HepG2 (cell line): ENCODE results near the gene RACGAP1. TPM values are rescaled to one million over a fixed set of nuclear protein-coding genes. Genes with fewer than 3 reads are reported as not detected.

Experiments used
- HNRNPLL ChIP-seq: fragments of 200-400 bp; formaldehyde crosslinking; IDR thresholded peaks from 2 replicates; pipeline ENCODE4 v1.6.1; 2017; ENCODE audit warnings: mild to moderate bottlenecking, low read depth, low read length; ENCODE audit not compliant: poor library complexity, severe bottlenecking
- KDM2A ChIP-seq: sonication (generic); formaldehyde crosslinking; IDR thresholded peaks from 2 replicates; pipeline ENCODE4 v1.4.0; 2020; ENCODE audit warnings: low read depth, missing genetic modification reagents, borderline replicate concordance
- RNF2 ChIP-seq: fragments of 450-650 bp; conservative IDR thresholded peaks from 2 replicates; pipeline ENCODE4 v1.6.1; 2016; ENCODE audit warnings: low read depth
- SMAD3 ChIP-seq: sonication (generic); formaldehyde crosslinking; IDR thresholded peaks from 2 replicates; pipeline ENCODE4 v1.4.0; 2020; ENCODE audit warnings: missing genetic modification reagents
- SP5 ChIP-seq: IDR thresholded peaks from 2 replicates; pipeline ENCODE4 v1.6.1; 2016; ENCODE audit warnings: low read depth, borderline replicate concordance
- YY1 ChIP-seq: IDR thresholded peaks from 2 replicates; pipeline ENCODE4 v1.6.1; 2011; ENCODE audit warnings: low read length, low read depth, moderate library complexity, mild to moderate bottlenecking; ENCODE audit not compliant: insufficient read depth, insufficient replicate concordance
- ZMYM2 ChIP-seq: sonication (generic); formaldehyde crosslinking; IDR thresholded peaks from 2 replicates; pipeline ENCODE4 v1.8.0; 2022; ENCODE audit warnings: mild to moderate bottlenecking, missing genetic modification reagents
- ZNF260 ChIP-seq: sonication (generic); formaldehyde crosslinking; IDR thresholded peaks from 2 replicates; pipeline ENCODE4 v1.4.0; 2020; ENCODE audit warnings: missing genetic modification reagents, low read depth, mild to moderate bottlenecking, borderline replicate concordance
- ZNF44 ChIP-seq: sonication (generic); formaldehyde crosslinking; IDR thresholded peaks from 2 replicates; pipeline ENCODE4 v1.5.1; 2020; ENCODE audit warnings: mild to moderate bottlenecking, missing genetic modification reagents
- ZNF768 ChIP-seq: sonication (generic); formaldehyde crosslinking; IDR thresholded peaks from 2 replicates; pipeline ENCODE4 v1.4.0; 2020; ENCODE audit warnings: missing genetic modification reagents
- ZZZ3 ChIP-seq: sonication (generic); formaldehyde crosslinking; IDR thresholded peaks from 2 replicates; pipeline ENCODE4 v1.4.0; 2020; ENCODE audit warnings: missing genetic modification reagents, mild to moderate bottlenecking, borderline replicate concordance
- polyA plus RNA-seq, 8 experiments: library from polyadenylated mRNA; depleted of rRNA in 3 of 8; stranded (reverse) in 7 of 8; unstranded in 1 of 8; fragments of >200 nt; fragmentation: Illumina TruSeq in 4 of 8; extraction: Trizol in 4 of 8; gene quantifications; 2 replicates each; pipeline versions ENCODE4 v1.2.1 to v1.2.3, GENCODE V29; 2011 to 2016; ENCODE audit warnings: low read depth in 4 of 8, missing spikeins in 1 of 8, mixed read lengths in 1 of 8; ENCODE audit not compliant: insufficient read depth in 1 of 8
- total RNA-seq, 5 experiments: library from RNA; depleted of rRNA; stranded (reverse); fragments of >200 nt; fragmentation: Illumina TruSeq; extraction: Trizol; gene quantifications; 2 replicates each; pipeline ENCODE4 v1.2.3, GENCODE V29; 2016; ENCODE audit warnings: low read depth in 1 of 5
- TF ChIP-seq, protein P1 (sequence below): sonication (generic); formaldehyde crosslinking; IDR thresholded peaks from 2 replicates; pipeline ENCODE4 v1.4.0; 2020; ENCODE audit warnings: mild to moderate bottlenecking, missing genetic modification reagents
- TF ChIP-seq, protein P2 (sequence below): sonication (generic); formaldehyde crosslinking; IDR thresholded peaks from 2 replicates; pipeline ENCODE4 v1.9.0; 2021; ENCODE audit warnings: missing genetic modification reagents, borderline replicate concordance
- TF ChIP-seq, protein P3 (sequence below): sonication (generic); formaldehyde crosslinking; IDR thresholded peaks from 2 replicates; pipeline ENCODE4 v1.5.1; 2020; ENCODE audit warnings: missing genetic modification reagents, mild to moderate bottlenecking, borderline replicate concordance
- TF ChIP-seq, protein P4 (sequence below): sonication (generic); formaldehyde crosslinking; conservative IDR thresholded peaks from 2 replicates; pipeline ENCODE4 v1.4.0; 2020; ENCODE audit warnings: missing genetic modification reagents
- TF ChIP-seq, protein P5 (sequence below): sonication (generic); formaldehyde crosslinking; IDR thresholded peaks from 2 replicates; pipeline ENCODE4 v1.4.0; 2020; ENCODE audit warnings: missing genetic modification reagents

The RACGAP1 gene
- total and polyA plus RNA-seq, 2 of the 13 experiments (the other 11 are each of a cell fraction or from before 2014, with no cell fraction given): 16.7 to 57.9 TPM

DNA sequence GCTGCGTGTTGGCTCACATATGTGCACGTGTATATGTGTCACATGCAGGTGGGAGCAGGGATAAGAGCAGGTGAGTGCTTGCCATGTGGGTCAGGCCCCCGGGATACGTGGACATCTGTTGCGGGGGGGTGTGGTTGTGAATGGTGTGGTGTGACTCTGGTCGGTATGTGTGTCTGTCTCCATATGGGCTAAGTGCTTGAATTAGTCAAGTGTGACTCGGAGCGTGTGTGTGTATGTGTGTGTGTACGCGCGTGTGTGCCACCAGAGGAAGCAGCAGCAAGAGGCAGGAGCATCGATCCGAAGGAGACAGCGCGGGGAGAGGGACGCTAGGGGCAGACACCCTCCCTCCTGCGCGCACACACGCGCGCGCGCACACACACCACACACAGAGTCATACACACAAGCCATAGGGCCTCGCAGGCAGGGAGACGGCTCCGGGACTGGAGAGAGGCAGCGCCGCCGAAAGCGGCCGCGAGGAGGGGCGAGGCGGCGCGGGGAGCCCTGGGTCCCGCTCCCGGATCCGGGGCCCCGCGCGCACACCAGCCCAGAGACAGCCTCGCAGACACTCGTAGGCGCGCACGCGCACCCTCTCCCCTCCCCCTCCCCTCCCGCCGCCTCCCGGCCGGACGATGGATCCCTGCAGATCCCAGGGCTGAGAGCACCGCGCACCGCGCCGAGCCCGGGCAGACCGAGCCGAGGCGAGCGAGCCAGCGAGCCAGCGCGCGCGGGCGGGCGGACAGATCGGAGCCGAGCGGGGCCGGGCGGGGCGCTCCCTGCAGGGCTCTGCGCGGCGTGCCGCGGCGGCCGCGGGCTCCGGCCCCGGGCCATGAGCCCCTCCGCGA is 31.9 kb upstream of the RACGAP1 start, which contains the start of gene ASIC1 (continued):
- TF ChIP-seq, protein P1, sequence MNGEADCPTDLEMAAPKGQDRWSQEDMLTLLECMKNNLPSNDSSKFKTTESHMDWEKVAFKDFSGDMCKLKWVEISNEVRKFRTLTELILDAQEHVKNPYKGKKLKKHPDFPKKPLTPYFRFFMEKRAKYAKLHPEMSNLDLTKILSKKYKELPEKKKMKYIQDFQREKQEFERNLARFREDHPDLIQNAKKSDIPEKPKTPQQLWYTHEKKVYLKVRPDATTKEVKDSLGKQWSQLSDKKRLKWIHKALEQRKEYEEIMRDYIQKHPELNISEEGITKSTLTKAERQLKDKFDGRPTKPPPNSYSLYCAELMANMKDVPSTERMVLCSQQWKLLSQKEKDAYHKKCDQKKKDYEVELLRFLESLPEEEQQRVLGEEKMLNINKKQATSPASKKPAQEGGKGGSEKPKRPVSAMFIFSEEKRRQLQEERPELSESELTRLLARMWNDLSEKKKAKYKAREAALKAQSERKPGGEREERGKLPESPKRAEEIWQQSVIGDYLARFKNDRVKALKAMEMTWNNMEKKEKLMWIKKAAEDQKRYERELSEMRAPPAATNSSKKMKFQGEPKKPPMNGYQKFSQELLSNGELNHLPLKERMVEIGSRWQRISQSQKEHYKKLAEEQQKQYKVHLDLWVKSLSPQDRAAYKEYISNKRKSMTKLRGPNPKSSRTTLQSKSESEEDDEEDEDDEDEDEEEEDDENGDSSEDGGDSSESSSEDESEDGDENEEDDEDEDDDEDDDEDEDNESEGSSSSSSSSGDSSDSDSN (CRISPR knock-in tag): peak; percentile 64
- TF ChIP-seq RNF2 (0 out of 2 replicates have a peak, but pooled peaks have one; percentile 24), YY1 (peak; percentile 15), ZNF44 (CRISPR knock-in tag) (no peak), ZNF260 (CRISPR knock-in tag) (no peak), ZMYM2 (CRISPR knock-in tag) (no peak), SMAD3 (CRISPR knock-in tag) (no peak), SP5 (CRISPR knock-in tag) (no peak), KDM2A (CRISPR knock-in tag) (0 out of 2 replicates have a peak, but pooled peaks have one; percentile 16), HNRNPLL (peak; percentile 27), ZNF768 (CRISPR knock-in tag) (peak; percentile 35; the same call in 1 of the 2 replicates), ZZZ3 (CRISPR knock-in tag) (no peak)
- TF ChIP-seq, protein P2, sequence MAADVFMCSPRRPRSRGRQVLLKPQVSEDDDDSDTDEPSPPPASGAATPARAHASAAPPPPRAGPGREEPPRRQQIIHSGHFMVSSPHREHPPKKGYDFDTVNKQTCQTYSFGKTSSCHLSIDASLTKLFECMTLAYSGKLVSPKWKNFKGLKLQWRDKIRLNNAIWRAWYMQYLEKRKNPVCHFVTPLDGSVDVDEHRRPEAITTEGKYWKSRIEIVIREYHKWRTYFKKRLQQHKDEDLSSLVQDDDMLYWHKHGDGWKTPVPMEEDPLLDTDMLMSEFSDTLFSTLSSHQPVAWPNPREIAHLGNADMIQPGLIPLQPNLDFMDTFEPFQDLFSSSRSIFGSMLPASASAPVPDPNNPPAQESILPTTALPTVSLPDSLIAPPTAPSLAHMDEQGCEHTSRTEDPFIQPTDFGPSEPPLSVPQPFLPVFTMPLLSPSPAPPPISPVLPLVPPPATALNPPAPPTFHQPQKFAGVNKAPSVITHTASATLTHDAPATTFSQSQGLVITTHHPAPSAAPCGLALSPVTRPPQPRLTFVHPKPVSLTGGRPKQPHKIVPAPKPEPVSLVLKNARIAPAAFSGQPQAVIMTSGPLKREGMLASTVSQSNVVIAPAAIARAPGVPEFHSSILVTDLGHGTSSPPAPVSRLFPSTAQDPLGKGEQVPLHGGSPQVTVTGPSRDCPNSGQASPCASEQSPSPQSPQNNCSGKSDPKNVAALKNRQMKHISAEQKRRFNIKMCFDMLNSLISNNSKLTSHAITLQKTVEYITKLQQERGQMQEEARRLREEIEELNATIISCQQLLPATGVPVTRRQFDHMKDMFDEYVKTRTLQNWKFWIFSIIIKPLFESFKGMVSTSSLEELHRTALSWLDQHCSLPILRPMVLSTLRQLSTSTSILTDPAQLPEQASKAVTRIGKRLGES (CRISPR knock-in tag): no peak
- TF ChIP-seq, protein P3, sequence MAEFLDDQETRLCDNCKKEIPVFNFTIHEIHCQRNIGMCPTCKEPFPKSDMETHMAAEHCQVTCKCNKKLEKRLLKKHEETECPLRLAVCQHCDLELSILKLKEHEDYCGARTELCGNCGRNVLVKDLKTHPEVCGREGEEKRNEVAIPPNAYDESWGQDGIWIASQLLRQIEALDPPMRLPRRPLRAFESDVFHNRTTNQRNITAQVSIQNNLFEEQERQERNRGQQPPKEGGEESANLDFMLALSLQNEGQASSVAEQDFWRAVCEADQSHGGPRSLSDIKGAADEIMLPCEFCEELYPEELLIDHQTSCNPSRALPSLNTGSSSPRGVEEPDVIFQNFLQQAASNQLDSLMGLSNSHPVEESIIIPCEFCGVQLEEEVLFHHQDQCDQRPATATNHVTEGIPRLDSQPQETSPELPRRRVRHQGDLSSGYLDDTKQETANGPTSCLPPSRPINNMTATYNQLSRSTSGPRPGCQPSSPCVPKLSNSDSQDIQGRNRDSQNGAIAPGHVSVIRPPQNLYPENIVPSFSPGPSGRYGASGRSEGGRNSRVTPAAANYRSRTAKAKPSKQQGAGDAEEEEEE (CRISPR knock-in tag): no peak
- TF ChIP-seq, protein P4, sequence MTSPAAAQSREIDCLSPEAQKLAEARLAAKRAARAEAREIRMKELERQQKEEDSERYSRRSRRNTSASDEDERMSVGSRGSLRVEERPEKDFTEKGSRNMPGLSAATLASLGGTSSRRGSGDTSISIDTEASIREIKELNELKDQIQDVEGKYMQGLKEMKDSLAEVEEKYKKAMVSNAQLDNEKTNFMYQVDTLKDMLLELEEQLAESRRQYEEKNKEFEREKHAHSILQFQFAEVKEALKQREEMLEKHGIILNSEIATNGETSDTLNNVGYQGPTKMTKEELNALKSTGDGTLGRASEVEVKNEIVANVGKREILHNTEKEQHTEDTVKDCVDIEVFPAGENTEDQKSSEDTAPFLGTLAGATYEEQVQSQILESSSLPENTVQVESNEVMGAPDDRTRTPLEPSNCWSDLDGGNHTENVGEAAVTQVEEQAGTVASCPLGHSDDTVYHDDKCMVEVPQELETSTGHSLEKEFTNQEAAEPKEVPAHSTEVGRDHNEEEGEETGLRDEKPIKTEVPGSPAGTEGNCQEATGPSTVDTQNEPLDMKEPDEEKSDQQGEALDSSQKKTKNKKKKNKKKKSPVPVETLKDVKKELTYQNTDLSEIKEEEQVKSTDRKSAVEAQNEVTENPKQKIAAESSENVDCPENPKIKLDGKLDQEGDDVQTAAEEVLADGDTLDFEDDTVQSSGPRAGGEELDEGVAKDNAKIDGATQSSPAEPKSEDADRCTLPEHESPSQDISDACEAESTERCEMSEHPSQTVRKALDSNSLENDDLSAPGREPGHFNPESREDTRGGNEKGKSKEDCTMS (CRISPR knock-in tag): no peak
- TF ChIP-seq, protein P5, sequence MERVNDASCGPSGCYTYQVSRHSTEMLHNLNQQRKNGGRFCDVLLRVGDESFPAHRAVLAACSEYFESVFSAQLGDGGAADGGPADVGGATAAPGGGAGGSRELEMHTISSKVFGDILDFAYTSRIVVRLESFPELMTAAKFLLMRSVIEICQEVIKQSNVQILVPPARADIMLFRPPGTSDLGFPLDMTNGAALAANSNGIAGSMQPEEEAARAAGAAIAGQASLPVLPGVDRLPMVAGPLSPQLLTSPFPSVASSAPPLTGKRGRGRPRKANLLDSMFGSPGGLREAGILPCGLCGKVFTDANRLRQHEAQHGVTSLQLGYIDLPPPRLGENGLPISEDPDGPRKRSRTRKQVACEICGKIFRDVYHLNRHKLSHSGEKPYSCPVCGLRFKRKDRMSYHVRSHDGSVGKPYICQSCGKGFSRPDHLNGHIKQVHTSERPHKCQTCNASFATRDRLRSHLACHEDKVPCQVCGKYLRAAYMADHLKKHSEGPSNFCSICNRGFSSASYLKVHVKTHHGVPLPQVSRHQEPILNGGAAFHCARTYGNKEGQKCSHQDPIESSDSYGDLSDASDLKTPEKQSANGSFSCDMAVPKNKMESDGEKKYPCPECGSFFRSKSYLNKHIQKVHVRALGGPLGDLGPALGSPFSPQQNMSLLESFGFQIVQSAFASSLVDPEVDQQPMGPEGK (CRISPR knock-in tag): peak; percentile 57
